GM23248 (cell line): ENCODE data around the gene WDR48.

Source experiments
- EZH2 ChIP-seq: fragments of 200-600 bp; sonication (generic); IDR thresholded peaks from 2 replicates; pipeline ENCODE4 v1.6.1; 2018; ENCODE audit warnings: antibody characterized with exemption, mild to moderate bottlenecking; ENCODE audit not compliant: insufficient read depth, poor library complexity, severe bottlenecking
- EZH2phosphoT487 ChIP-seq: fragments of 200-600 bp; sonication (generic); IDR thresholded peaks from 2 replicates; pipeline ENCODE4 v1.6.1; 2018; ENCODE audit warnings: antibody characterized with exemption, moderate library complexity, mild to moderate bottlenecking, low read depth; ENCODE audit not compliant: insufficient read depth

GRCh38 chr3:39144095-39144747 is 92.4 kb downstream of the WDR48 start:
- TF ChIP-seq EZH2: no peak
- no peak for TF ChIP-seq EZH2phosphoT487
